ENCODE results near the gene OR1C1.
"Not testable (repeated sequence)": the region's sequence is repeated elsewhere in the genome, so short reads cannot be mapped to it uniquely, and the experiment has no call there.

The OR1C1 gene, protein sequence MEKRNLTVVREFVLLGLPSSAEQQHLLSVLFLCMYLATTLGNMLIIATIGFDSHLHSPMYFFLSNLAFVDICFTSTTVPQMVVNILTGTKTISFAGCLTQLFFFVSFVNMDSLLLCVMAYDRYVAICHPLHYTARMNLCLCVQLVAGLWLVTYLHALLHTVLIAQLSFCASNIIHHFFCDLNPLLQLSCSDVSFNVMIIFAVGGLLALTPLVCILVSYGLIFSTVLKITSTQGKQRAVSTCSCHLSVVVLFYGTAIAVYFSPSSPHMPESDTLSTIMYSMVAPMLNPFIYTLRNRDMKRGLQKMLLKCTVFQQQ

DNA sequence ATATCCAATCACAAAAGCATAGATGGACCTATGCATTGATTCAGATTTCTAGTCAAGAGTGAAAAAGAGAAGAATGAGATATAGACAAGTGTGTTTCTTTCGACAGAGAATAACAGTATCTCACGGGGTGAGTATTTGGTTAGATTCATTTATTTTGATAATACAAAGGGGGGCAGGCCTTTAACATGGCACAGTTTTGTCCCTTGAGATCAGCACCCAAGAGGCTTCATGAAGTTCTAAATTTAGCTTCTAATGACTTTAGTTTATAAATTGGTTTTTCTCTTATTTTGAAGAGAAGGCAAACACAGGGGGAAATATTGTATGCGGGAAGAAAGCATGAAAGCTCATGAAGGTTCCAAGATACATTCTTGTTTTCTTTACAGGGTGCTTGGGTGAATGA is at the start of gene OR1C1:
Gene OR1C1, minus strand, starts transcription at position 101 of the 400 bp plus-strand sequence. CDS start 2,150 bp downstream, outside the sequence.
- FAIRE-seq = no peak

DNA sequence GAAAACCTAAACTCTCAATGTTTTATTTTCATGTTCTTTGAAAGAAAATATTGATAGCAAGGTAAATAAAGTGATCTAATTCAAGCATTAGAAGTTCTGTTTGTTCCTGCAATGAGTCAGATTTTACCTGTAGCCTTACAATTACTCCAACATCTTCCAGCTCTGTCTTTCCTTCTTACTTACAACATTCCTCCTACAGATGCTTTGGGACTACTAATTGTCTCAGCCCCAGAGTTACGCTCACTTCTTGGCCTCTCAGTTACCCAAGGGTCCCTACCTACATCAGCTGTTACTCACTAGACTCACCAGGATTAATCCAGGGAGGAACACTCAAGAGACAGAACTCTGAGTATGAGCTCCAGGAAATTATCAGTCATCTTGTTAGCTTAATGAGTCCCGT is 37.2 kb upstream of the OR1C1 start:
- no peak for FAIRE-seq

GRCh38 chr1:247769603-247770002 is 9.2 kb upstream of the OR1C1 start:
- no peak for FAIRE-seq

GRCh38 chr1:247754311-247754710 is 6.0 kb downstream of the OR1C1 start:
- FAIRE-seq = not testable (repeated sequence)

DNA sequence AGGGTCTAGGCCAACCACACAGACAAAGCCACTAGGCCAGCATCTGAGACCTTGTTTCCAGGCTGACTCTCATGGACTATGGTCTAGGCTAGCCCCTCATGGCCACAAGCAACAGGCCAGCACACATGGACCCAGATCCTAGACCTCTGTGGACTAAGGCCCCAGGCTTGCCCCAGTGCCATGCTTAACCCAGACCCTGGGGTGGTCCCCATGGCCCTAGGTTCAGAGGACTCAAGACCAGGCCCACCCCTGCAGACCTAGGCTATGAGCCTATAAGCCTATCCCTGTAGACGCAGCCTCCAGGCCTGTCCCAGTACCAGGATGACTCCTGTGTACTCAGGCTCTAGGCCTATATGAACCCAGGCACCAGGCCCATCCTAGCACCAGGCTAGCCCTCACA is 10.5 kb downstream of the OR1C1 start:
- FAIRE-seq = no peak

DNA sequence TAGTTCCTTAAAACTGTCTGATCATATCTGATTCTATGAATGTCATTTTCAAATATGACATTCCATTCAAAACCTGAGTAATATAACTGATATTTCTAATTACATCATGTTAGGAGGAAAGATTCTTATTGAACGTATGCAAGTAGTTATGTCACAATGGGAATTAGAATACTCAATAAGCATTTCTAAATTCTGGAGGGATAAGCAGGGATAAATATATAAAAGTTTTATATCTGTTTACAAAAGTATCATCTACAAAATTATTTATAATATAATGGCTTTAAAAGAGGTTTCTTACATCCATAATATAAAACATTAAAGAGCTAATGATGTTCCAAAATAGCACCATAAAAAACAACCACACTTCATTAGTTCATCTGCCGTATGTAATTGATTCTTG is 12.3 kb downstream of the OR1C1 start, which contains the start of gene OR14A2:
Gene OR14A2, minus strand, starts transcription at position 101 of the 400 bp plus-strand sequence.
- no peak for FAIRE-seq

DNA sequence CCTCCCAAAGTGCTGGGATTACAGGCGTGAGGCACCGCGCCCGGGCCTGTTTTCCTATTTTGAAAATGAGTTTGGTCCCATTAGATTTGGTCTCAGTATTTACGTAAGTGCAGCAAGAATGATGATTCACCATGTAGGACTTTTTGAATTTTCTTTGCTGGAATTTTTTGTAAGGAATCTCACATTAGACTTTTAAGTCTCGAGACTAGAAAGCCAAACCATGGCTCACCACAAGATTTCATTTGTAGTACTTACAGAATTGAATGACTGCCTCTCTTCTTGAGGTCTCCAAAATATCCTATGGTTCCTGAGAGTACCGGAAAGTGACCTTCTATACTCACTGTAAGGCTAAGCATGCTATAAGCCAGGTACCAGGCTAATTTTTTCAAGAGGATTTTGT is 12.7 kb downstream of the OR1C1 start:
- no peak for FAIRE-seq

GRCh38 chr1:247746391-247746935 is 13.9 kb downstream of the OR1C1 start:
- FAIRE-seq = no peak

DNA sequence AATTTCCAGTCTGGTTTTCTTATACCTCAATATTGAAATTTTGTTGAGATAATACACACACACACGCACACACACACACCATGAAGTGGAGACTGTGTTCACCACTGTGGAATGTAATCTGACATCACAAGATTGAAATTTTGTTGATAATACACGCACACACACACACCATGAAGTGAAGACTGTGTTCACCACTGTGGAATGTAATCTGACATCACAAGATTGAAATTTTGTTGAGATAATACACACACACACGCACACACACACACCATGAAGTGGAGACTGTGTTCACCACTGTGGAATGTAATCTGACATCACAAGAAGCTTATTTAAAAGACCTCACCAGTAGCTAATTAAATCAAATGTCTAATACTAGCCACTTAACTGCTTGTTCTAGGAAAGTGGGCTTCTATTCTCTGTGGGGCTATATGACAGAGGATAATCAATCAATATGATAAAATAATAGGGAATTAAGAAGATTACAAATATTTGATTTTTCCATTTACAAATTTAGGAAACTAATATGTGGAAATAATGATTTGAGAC is 18.1 kb downstream of the OR1C1 start:
- FAIRE-seq = not testable (repeated sequence)

DNA sequence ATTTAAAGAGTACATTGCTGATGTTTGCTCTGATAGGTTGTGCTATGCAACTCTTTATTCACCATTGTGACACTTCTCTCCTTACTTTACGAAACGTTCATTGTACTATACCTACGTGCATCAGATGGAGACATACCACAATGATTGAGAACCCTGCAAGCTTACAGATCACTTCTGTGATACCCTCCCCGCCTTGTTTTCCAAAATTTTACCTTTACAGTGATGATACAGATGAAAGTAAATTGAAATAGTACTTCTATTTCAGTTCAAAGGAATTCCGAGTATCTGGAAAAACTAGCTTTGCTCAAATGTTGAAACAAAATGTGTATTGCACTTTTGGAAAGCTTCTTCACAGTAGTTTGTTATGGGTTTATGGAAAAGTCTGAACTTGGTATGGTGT is 18.6 kb downstream of the OR1C1 start:
- FAIRE-seq = no peak

DNA sequence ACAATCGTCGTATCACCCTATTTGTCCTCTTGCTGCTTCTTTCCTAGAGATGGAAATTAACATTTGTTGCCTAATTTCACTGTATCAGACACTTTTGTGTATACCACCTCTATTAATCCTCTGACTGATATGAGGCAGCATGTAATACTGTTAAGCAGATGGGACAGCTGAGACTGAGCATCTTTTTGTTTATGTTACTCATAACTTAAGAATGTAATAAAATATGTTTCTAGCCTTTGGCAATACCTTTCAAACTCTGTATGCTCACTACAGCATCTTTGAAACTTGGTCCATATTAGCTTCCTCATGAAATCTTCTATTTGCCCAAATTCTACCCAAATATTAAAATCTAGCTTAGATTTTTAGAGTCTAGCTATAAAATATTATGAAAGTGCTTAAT is 19.6 kb downstream of the OR1C1 start:
- no peak for FAIRE-seq

GRCh38 chr1:247738315-247738714 is 22.0 kb downstream of the OR1C1 start, which contains the start of gene OR14K1:
OR14K1 (plus strand) TSS chr1:247738615; CDS start chr1:247738615, 0 bp downstream.
- FAIRE-seq = no peak

- FAIRE-seq = no peak
Observed at GRCh38 chr1:247721222-247721621, 39.1 kb downstream of the OR1C1 start.

DNA sequence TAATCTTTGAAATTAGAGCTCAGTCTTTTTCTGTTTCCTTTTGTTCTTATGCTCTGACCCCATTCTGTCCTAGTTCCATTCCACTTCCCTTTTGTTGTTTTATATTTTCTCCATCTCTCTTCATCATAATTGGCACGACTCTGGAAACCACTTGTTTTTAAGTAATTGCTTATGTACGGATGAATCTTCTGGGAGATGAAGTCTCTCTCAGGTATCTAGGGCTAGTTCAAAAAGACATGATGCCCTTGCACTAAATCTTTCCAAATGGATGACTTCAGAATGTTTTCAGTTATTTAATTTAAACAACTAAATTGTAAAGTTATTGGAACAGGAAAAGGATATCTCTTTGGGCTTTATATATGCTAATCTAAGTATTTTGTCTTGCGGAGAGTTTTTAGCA is 43.8 kb downstream of the OR1C1 start, which contains the start of gene OR6F1:
Gene OR6F1, minus strand, starts transcription at position 101 of the 400 bp plus-strand sequence. CDS start 3,891 bp downstream, outside the sequence.
- FAIRE-seq = no peak

DNA sequence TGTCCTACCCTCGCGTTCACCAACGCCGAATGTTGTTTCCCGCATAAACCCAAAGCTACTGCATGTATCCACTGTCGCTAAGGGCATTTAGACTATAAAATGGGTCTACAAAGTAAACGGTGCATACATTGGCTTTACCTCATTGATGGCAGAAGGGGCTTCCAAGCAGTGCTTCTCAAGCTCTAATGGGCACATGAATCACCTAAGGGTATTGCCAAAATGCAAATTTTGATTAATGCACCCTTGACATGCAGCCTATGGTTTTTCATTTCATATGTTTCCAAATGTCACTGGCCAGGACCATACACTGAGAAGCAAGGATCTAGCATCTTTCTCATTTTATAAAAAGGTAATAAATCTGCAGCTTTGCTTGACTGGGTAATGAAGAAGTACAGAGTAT is 46.6 kb downstream of the OR1C1 start:
- FAIRE-seq = no peak

- not testable (repeated sequence) for FAIRE-seq
Observed at GRCh38 chr1:247710681-247711080, 49.7 kb downstream of the OR1C1 start.
